Lower leg skin (tissue), 4 donors: ENCODE data around the gene ROR2. TPM values are rescaled to one million over a fixed set of nuclear protein-coding genes. Genes with fewer than 3 reads are reported as not detected.
A peak's percentile ranks its signal among the peaks of the same experiment; 100 is the strongest.

ENCODE experiments used
- DNase-seq, 2 donors: peaks; one replicate each; pipeline ENCODE4 v3.0.0-alpha.2; 2019; ENCODE audit warnings: low spot score in 2 of 2
- H3K4me3 ChIP-seq: fragments of 200-600 bp; sonication (generic); 2 replicates; pipeline ENCODE4 v1.5.1; 2017; ENCODE audit warnings: mild to moderate bottlenecking, low read depth; ENCODE audit not compliant: poor library complexity, severe bottlenecking
- POLR2A ChIP-seq, 2 donors: fragments of 450-650 bp; IDR thresholded peaks; one replicate each; pipeline ENCODE4 v1.6.1; 2016 to 2017; ENCODE audit warnings: antibody characterized with exemption in 2 of 2, mild to moderate bottlenecking in 1 of 2, moderate library complexity in 1 of 2
- WGBS, 2 donors: methylation state at CpG; one replicate each; pipeline ENCODE4 v1.1.5; 2018; 5-methylcytosine and 5-hydroxymethylcytosine counted together
- intact Hi-C: fragments of 100-400 bp; cut with DNase I; formaldehyde crosslinking; loops from one replicate; pipeline ENCODE4 v1.15.0; 2023; ENCODE audit warnings: low total_unique reads
- total RNA-seq, 4 donors: library from RNA; depleted of rRNA; stranded (reverse); fragments of >200 nt; gene quantifications; one replicate each; pipeline ENCODE4 v1.1.0, GENCODE V29; 2016
- TF ChIP-seq, protein P1 (sequence below), 3 donors: fragments of 450-650 bp; IDR thresholded peaks; one replicate each; pipeline ENCODE4 v1.5.1; 2016; ENCODE audit warnings: antibody characterized with exemption in 3 of 3, mild to moderate bottlenecking in 3 of 3, moderate library complexity in 2 of 3

ROR2 gene
- total RNA-seq, 4 donors from 2014 or later, result 2.3 to 8.7 (median 5.8) TPM

DNA sequence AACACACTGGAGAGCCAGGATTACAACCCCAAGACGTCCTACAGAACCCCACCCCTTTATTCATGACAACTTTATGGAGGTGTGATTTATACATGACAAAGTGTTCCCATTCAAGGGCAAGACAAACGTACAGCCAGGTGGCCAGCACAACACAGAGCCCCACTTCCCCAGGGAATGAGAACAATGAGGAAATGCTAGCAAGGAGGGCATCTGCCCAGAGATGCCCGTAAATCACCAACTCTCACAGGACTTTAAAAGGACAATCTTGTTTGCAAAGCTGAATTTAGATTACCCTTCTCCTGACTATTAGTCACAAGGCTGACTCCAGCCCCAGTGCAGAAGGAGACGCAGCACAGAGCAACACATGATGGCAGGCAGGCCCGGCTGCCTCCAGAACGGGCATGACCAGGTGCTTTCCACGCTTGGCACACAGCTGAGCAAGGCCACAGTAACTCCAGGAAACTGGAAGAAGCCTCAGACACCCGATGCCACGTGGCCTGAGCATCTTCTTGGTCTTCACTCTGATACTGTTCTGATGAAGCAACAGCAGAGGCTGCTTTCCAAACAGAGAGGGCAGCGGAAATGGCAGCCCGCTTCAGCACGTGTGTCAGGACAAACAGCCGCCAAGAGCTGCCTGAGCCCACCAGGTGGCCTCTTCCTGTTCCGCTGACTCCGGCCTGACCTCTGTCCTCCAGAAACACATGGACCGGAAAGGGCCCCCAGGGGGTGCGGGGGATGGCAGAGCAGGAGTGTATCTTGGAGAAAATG is 51.4 kb downstream of the ROR2 start:
- intact Hi-C loops, result no loop called here
- WGBS, 2 donors, result 57 to 58% methylated on average over 13 to 17 of the region's 17 CpGs
- DNase-seq, result peak in 1 of 2 donors; percentile 83
- TF ChIP-seq, protein P1, sequence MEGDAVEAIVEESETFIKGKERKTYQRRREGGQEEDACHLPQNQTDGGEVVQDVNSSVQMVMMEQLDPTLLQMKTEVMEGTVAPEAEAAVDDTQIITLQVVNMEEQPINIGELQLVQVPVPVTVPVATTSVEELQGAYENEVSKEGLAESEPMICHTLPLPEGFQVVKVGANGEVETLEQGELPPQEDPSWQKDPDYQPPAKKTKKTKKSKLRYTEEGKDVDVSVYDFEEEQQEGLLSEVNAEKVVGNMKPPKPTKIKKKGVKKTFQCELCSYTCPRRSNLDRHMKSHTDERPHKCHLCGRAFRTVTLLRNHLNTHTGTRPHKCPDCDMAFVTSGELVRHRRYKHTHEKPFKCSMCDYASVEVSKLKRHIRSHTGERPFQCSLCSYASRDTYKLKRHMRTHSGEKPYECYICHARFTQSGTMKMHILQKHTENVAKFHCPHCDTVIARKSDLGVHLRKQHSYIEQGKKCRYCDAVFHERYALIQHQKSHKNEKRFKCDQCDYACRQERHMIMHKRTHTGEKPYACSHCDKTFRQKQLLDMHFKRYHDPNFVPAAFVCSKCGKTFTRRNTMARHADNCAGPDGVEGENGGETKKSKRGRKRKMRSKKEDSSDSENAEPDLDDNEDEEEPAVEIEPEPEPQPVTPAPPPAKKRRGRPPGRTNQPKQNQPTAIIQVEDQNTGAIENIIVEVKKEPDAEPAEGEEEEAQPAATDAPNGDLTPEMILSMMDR (IDR thresholded peaks at IDR 0.05), result no peak
- TF ChIP-seq POLR2A (IDR thresholded peaks at IDR 0.05), result no peak
- H3K4me3 ChIP-seq, result no peak overlapping the region

DNA sequence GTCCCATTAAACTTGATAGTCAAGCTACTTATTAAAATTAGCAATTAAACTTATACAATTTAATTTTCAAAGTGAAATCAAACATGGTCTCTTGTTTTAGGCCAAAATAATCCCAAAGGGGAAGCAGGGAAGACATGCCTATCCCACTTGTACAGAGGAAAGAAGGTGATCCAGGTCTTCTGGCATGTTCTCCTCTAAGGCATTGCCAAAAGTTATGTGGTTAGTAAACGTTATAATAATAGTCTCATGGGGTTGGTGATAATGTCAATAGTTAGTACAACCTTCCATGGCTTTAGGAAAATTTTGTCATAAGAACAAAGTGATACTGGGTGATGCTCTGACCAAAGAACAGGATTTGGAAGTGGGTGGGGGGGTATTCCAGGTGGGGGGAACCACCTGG is 52.8 kb downstream of the ROR2 start:
- no peak for TF ChIP-seq POLR2A (IDR thresholded peaks at IDR 0.05)
- TF ChIP-seq, protein P1 (IDR thresholded peaks at IDR 0.05), result no peak
- 5 to 6% methylated on average over 1 of the region's 1 CpG for WGBS, 2 donors
- DNase-seq, result no peak
- H3K4me3 ChIP-seq, result no peak overlapping the region
- intact Hi-C loops, result no loop called here

GRCh38 chr9:91896513-91897121 is 53.4 kb downstream of the ROR2 start:
- DNase-seq, result peak in 1 of 2 donors; percentile 26
- 17 to 18% methylated on average over 11 of the region's 11 CpGs for WGBS, 2 donors
- intact Hi-C loops, result no loop called here
- H3K4me3 ChIP-seq, result no peak overlapping the region
- TF ChIP-seq POLR2A (IDR thresholded peaks at IDR 0.05), result no peak
- TF ChIP-seq, protein P1 (IDR thresholded peaks at IDR 0.05), result no peak

DNA sequence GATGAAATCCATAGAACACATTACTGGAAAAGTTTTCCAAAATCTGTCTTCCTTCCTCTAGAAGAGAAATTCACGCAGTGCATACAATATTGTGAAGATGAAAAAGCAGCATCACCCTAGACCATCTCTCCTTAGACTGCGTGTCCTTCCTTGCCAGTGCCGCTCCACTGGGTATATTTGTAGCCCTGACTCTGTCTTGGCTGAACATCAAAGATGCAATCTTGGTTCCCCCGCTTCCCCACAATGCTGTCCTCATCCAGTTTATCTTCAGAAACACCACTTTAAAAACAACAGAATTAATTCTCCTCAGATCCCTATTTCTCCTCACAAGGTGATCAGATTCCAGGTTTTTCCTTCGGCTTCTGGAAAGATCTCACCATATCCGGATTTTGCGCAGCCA is 53.9 kb downstream of the ROR2 start:
- WGBS, 2 donors, result 73 to 81% methylated on average over 7 of the region's 7 CpGs
- DNase-seq, result no peak
- intact Hi-C loops, result no loop called here

DNA sequence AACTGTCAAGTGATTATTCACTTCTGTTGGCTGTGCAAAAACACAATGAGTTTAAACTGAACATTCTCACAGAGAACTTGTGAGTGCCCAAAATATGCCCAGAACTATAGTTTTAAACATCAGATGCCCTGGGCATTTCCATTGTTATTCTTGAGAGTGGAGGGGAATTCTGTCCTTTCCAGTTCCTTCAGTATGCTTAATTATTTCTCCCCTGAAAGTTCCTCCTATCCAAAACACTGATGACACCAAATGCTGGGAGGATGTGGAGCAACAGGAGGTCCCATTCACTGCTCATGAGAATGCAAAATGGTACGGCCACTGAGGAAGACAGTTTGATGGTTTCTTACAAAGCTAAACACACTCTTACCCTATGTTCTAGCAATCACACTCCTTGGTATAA is 55.5 kb downstream of the ROR2 start:
- no peak for TF ChIP-seq POLR2A (IDR thresholded peaks at IDR 0.05)
- TF ChIP-seq, protein P1 (IDR thresholded peaks at IDR 0.05), result no peak
- 50 to 76% methylated on average over 1 of the region's 1 CpG for WGBS, 2 donors
- intact Hi-C loops, result no loop called here
- DNase-seq, result no peak
- H3K4me3 ChIP-seq, result no peak overlapping the region

More for the DNA sequence above, 53.9 kb downstream of the ROR2 start:
- no peak overlapping the region for H3K4me3 ChIP-seq
- no peak for TF ChIP-seq POLR2A (IDR thresholded peaks at IDR 0.05)
- TF ChIP-seq, protein P1 (IDR thresholded peaks at IDR 0.05), result no peak
